ENCODE measurements around the gene SEMA4B. TPM values are rescaled to one million over a fixed set of nuclear protein-coding genes. Genes with fewer than 3 reads are reported as not detected.

Gene SEMA4B
- total and polyA plus RNA-seq, 2 of the 8 experiments (the other 6 are each of a cell fraction or from before 2014, with no cell fraction given): 42.7 to 43.0 TPM

DNA sequence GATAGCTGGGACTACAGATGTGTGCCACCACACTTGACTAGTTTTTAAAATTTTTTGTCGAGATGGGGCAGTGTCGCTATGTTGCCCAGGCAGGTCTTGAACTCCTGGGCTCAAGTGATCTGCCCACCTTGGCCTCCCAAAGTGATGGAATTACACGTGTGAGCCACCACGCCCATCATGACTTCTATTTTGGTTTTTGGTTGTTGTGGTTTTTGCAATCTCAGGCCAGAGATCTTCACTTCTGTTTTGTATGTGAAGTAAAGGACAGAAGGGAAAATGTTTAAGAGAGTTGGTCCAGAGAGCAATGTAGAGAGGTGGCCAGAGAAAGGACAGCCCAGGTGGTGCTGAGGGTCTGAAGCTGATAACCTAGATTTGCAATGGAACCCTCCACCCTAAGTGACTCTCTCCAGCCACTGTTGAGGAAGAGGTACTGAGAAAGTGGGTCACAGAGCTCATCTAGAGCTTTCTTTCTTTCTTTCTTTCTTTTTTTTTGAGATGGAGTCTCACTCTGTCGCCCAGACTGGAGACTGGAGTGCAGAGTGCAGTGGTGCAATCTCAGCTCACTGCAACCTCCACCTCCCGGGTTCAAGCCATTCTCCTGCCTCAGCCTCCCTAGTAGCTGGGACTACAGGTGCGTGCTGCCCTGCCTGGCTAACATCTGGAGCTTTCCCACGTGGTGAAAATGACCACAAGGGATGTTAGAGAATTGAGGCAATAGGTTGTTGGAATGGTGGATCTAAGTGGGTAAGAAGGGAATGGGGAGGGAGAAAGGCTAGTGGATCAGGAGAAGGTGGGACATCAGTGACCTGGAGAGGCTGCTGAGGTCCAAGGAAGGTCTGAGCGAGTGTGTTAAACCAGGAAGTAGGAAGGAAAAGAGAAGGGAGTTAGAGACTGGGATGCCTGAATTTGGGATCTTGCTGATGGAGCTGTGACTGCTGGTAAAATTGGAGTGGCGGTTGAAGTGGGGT is 22.4 kb upstream of the SEMA4B start:
- no peak overlapping the region for H2BK20ac ChIP-seq (ENCODE audit: low read length)
- 87% methylated on average over 10 of the region's 10 CpGs; no CpG with 5 or more reads in 1 of the 2 experiments for WGBS, 2 experiments (ENCODE audit: extremely low coverage in 1 of 2, insufficient coverage in 1 of 2, insufficient read length in 1 of 2, insufficient replicate concordance in 2 of 2, low coverage in 1 of 2, low lambda C conversion rate in 2 of 2, missing lambda C conversion rate in 1 of 2)
- ChIA-PET CTCF (ENCODE audit: partially characterized antibody) (interaction anchor here (0.9 to 2.7 kb wide), 8 partner anchors 10 to 87 kb away, joined by 3 to 12 read pairs (median 4); partner anchors contain the start of gene SEMA4B), POLR2A (ENCODE audit: partially characterized antibody) (interaction anchor here (0.9 to 1.4 kb wide), 3 partner anchors 15 to 39 kb away, joined by 3 read pairs; no protein-coding TSS in a partner anchor)
- H2BK5ac ChIP-seq (ENCODE audit: low read depth, low read length): no peak overlapping the region
- no peak overlapping the region for H4K8ac ChIP-seq (ENCODE audit: extremely low read depth, insufficient read depth, low read length)
- H2BK120ac ChIP-seq (replicated peaks; ENCODE audit: low read depth, low read length): no peak overlapping the region
- no peak for FAIRE-seq
- H3K18ac ChIP-seq (ENCODE audit: extremely low read depth, low read length): no peak overlapping the region; the same call in 1 of the 2 replicates
- H4K20me1 ChIP-seq (replicated peaks in 1 of 2; ENCODE audit: control insufficient read depth in 1 of 2, insufficient read depth in 2 of 2, low read length in 2 of 2): no peaks in the 10 kb centered on the region
- H3K4me3 ChIP-seq (ENCODE audit: extremely low read depth in 1 of 4, insufficient read depth in 2 of 4, low read depth in 3 of 4, low read length in 4 of 4): no peak overlapping the region
- no peak overlapping the region for H3K23ac ChIP-seq (ENCODE audit: insufficient read length)
- no peaks in the 10 kb centered on the region for H3K27me3 ChIP-seq (replicated peaks in 1 of 4; ENCODE audit: control insufficient read depth in 3 of 4, extremely low read depth in 1 of 4, insufficient read depth in 3 of 4, low read length in 3 of 4)
- no peaks in the 10 kb centered on the region for H3K23me2 ChIP-seq (ENCODE audit: low read depth, low read length)
- no peaks in the 10 kb centered on the region for H3K9me3 ChIP-seq (ENCODE audit: insufficient read depth in 2 of 2, low read depth in 1 of 2, low read length in 1 of 2)
- no peak overlapping the region for H4K5ac ChIP-seq (ENCODE audit: insufficient read length, low read depth, low read length)
- H3K9ac ChIP-seq (replicated peaks in 1 of 4; ENCODE audit: extremely low read depth in 1 of 4, low read depth in 3 of 4, low read length in 3 of 4): no peak overlapping the region
- H3K79me2 ChIP-seq (ENCODE audit: control insufficient read depth in 1 of 2, insufficient read depth in 2 of 2, low read length in 2 of 2): no peaks in the 10 kb centered on the region
- H3K27ac ChIP-seq (ENCODE audit: low read depth, low read length): no peak overlapping the region
- H2BK12ac ChIP-seq (ENCODE audit: low read depth, low read length): peak overlapping the region; percentile 88; the same call in 1 of the 2 replicates
- H3K14ac ChIP-seq (ENCODE audit: insufficient read length): no peak overlapping the region
- no peaks in the 10 kb centered on the region for H3K79me1 ChIP-seq (ENCODE audit: low read depth, low read length)
- no peak overlapping the region for H2BK15ac ChIP-seq (ENCODE audit: low read length)
- no peak overlapping the region for H3K4ac ChIP-seq (replicated peaks; ENCODE audit: insufficient read length, low read depth, low read length)
- peak overlapping the region; percentile 23 for H4K91ac ChIP-seq (replicated peaks; ENCODE audit: insufficient read length, low read length)
- H2AFZ ChIP-seq (ENCODE audit: low read length): no peak overlapping the region
- no peak overlapping the region for H2AK5ac ChIP-seq (ENCODE audit: low read depth, low read length)
- no peak overlapping the region for H3K56ac ChIP-seq (replicated peaks; ENCODE audit: insufficient read length, low read depth, low read length)
- DNase-seq (ENCODE audit: low read depth in 1 of 2, low spot score in 2 of 2): no peak
- H3K4me1 ChIP-seq (replicated peaks in 1 of 4; ENCODE audit: control insufficient read depth in 3 of 4, insufficient read depth in 4 of 4, low read length in 3 of 4): peaks cover 5 to 14% (median 9%) of the 10 kb centered on the region in 4 experiments; a peak in 6 of 7 replicates
- TF ChIP-seq ZNF274 (IDR thresholded peaks at IDR 0.05; ENCODE audit: borderline replicate concordance, extremely low read depth, low read length) (no peak), SAP30 (IDR thresholded peaks at IDR 0.05; ENCODE audit: insufficient read depth, insufficient replicate concordance, low read length) (no peak), CHD2 (IDR thresholded peaks at IDR 0.05; ENCODE audit: low read length) (no peak), NANOG (IDR thresholded peaks at IDR 0.05; ENCODE audit: insufficient read depth, low read depth, low read length, poor library complexity, severe bottlenecking) (no peak), KDM5A (IDR thresholded peaks at IDR 0.05; ENCODE audit: low read length) (no peak), BRCA1 (IDR thresholded peaks at IDR 0.05; ENCODE audit: low read depth, low read length) (no peak), E2F6 (IDR thresholded peaks at IDR 0.05) (no peak), SP4 (IDR thresholded peaks at IDR 0.05; ENCODE audit: low read length) (no peak), PHF8 (conservative IDR thresholded peaks at IDR 0.05; ENCODE audit: low read depth, low read length) (no peak)
- TF ChIP-seq, protein P1, sequence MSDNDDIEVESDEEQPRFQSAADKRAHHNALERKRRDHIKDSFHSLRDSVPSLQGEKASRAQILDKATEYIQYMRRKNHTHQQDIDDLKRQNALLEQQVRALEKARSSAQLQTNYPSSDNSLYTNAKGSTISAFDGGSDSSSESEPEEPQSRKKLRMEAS (IDR thresholded peaks at IDR 0.05): no peak
- no peaks in the 10 kb centered on the region for H3K36me3 ChIP-seq (ENCODE audit: control insufficient read depth in 2 of 4, insufficient read depth in 4 of 4, low read length in 3 of 4)
- no peak overlapping the region for H3K4me2 ChIP-seq (ENCODE audit: insufficient read depth in 1 of 2, low read depth in 2 of 2, low read length in 2 of 2)
